A549 treated with AZD9567 at 1 μM for 4 hours (cell line): ENCODE measurements around the gene ARHGAP29. TPM values are rescaled to one million over a fixed set of nuclear protein-coding genes. Genes with fewer than 3 reads are reported as not detected.

Experiments used
- total RNA-seq: library from RNA; stranded (reverse); fragments of 200-300 nt; extraction: Qiagen RNA extraction; gene quantifications from 5 replicates; pipeline ENCODE4 v1.2.3, GENCODE V29; 2022; ENCODE audit not compliant: insufficient read depth

The ARHGAP29 gene
- 11.3 to 13.2 TPM (median 12.8 TPM) in 5 replicates for total RNA-seq

GRCh38 chr1:94237291-94238226 is at the start of gene ARHGAP29:
ARHGAP29 (minus strand) TSS chr1:94237584; CDS start chr1:94231611, 5,973 bp downstream.

Other genes starting within 250 kb of the ARHGAP29 start
- gene ABCA4, start 116.4 kb downstream of the ARHGAP29 start, total RNA-seq: 0.05 to 0.16 TPM (median 0.10 TPM) in 4 of 5 replicates, not detected in the other
- 22.1 to 26.3 TPM (median 24.6 TPM) in 5 replicates for gene ABCD3, start 180.8 kb upstream of the ARHGAP29 start, total RNA-seq